22Rv1 (cell line): ENCODE measurements around the gene TREML1.
"Not testable (repeated sequence)": the region's sequence is repeated elsewhere in the genome, so short reads cannot be mapped to it uniquely, and the experiment has no call there.

Experiments
- H3K27ac ChIP-seq: fragments of 450-650 bp; 2 replicates; pipeline ENCODE4 v1.5.1; 2017
- CTCF ChIP-seq: fragments of 450-650 bp; IDR thresholded peaks from 2 replicates; pipeline ENCODE4 v1.5.1; 2017; ENCODE audit warnings: mild to moderate bottlenecking
- ZFX ChIP-seq: fragments of 450-650 bp; IDR thresholded peaks from 2 replicates; pipeline ENCODE4 v1.6.1; 2017; ENCODE audit warnings: antibody characterized with exemption, borderline replicate concordance

TREML1 gene

GRCh38 chr6:41122373-41122772 is 31.8 kb downstream of the TREML1 start:
- TF ChIP-seq ZFX (no peak), CTCF (no peak)
- H3K27ac ChIP-seq = no peak overlapping the region

- TF ChIP-seq CTCF (no peak), ZFX (no peak)
These were observed 34.1 kb downstream of the TREML1 start for GRCh38 chr6:41120058-41120457.

GRCh38 chr6:41119508-41119907 is 34.6 kb downstream of the TREML1 start:
- TF ChIP-seq CTCF (no peak), ZFX (no peak)
- no peak overlapping the region for H3K27ac ChIP-seq

More at GRCh38 chr6:41120058-41120457, 34.1 kb downstream of the TREML1 start:
- H3K27ac ChIP-seq = no peak overlapping the region

GRCh38 chr6:41115027-41115426 is 39.1 kb downstream of the TREML1 start:
- H3K27ac ChIP-seq = not testable (repeated sequence)

- H3K27ac ChIP-seq = no peak overlapping the region
- TF ChIP-seq ZFX (no peak), CTCF (no peak)
These were observed 43.1 kb downstream of the TREML1 start for GRCh38 chr6:41111017-41111416.

GRCh38 chr6:41103847-41104246 is 50.3 kb downstream of the TREML1 start:
- no peak overlapping the region for H3K27ac ChIP-seq
- TF ChIP-seq ZFX (no peak), CTCF (no peak)

GRCh38 chr6:41100871-41101287 is 53.3 kb downstream of the TREML1 start:
- no peak overlapping the region for H3K27ac ChIP-seq
- TF ChIP-seq CTCF = no peak
- TF ChIP-seq ZFX = no peak
